NCI-H510A treated with DMSO at 0.1 percent for 48 hours (cell line): ENCODE results near the gene ERC2.
"Not testable (repeated sequence)": the region's sequence is repeated elsewhere in the genome, so short reads cannot be mapped to it uniquely, and the experiment has no call there.

ENCODE experiments used
- DNase-seq: peaks from one replicate; lab custom pipeline; 2025; lab: John Stamatoyannopoulos, UW

The ERC2 gene

GRCh38 chr3:56061279-56061626, 407.0 kb downstream of the ERC2 start:
- peak; percentile 59 for DNase-seq

- no peak for DNase-seq
Measured at GRCh38 chr3:56060521-56061278, 407.6 kb downstream of the ERC2 start.

- no peak for DNase-seq
Measured at GRCh38 chr3:56059731-56060130, 408.5 kb downstream of the ERC2 start.

- DNase-seq: no peak
Measured at GRCh38 chr3:56055951-56056350, 412.3 kb downstream of the ERC2 start.

GRCh38 chr3:56055546-56055945, 412.7 kb downstream of the ERC2 start:
- DNase-seq: no peak

- DNase-seq: peak; percentile 31
Measured at GRCh38 chr3:56054844-56055243, 413.4 kb downstream of the ERC2 start.

GRCh38 chr3:56053727-56054126, 414.5 kb downstream of the ERC2 start:
- peak; percentile 28 for DNase-seq

- DNase-seq: no peak
Measured at GRCh38 chr3:56052188-56052587, 416.1 kb downstream of the ERC2 start.

GRCh38 chr3:56051052-56051451, 417.2 kb downstream of the ERC2 start:
- DNase-seq: no peak

- DNase-seq: no peak
Measured at GRCh38 chr3:56048946-56049345, 419.3 kb downstream of the ERC2 start.

GRCh38 chr3:56048331-56048730, 419.9 kb downstream of the ERC2 start:
- DNase-seq: no peak

GRCh38 chr3:56042326-56042951, 425.8 kb downstream of the ERC2 start:
- peak; percentile 36 for DNase-seq

- no peak for DNase-seq
Measured at GRCh38 chr3:56025326-56025725, 442.9 kb downstream of the ERC2 start.

GRCh38 chr3:56023546-56023945, 444.7 kb downstream of the ERC2 start:
- no peak for DNase-seq

- no peak for DNase-seq
Measured at GRCh38 chr3:56022619-56023018, 445.6 kb downstream of the ERC2 start.

- DNase-seq: no peak
Measured at GRCh38 chr3:56019490-56020146, 448.6 kb downstream of the ERC2 start.

- DNase-seq: not testable (repeated sequence)
Measured at GRCh38 chr3:56015374-56015773, 452.9 kb downstream of the ERC2 start.

- no peak for DNase-seq
Measured at GRCh38 chr3:56012721-56013120, 455.5 kb downstream of the ERC2 start.

- DNase-seq: no peak
Measured at GRCh38 chr3:56005196-56005805, 463.0 kb downstream of the ERC2 start.

- no peak for DNase-seq
Measured at GRCh38 chr3:56003129-56003528, 465.1 kb downstream of the ERC2 start.

- no peak for DNase-seq
Measured at GRCh38 chr3:56001991-56002390, 466.3 kb downstream of the ERC2 start.

GRCh38 chr3:56001537-56001936, 466.7 kb downstream of the ERC2 start:
- DNase-seq: no peak

GRCh38 chr3:55989366-55989765, 478.9 kb downstream of the ERC2 start:
- no peak for DNase-seq
